Parathyroid adenoma (tissue), 2 donors: ENCODE data around the gene TGIF2LX.
"Not testable (repeated sequence)": the region's sequence is repeated elsewhere in the genome, so short reads cannot be mapped to it uniquely, and the experiment has no call there.

Source experiments
- H2AFZ ChIP-seq: fragments of 300-600 bp; sonication (generic); one replicate; pipeline ENCODE4 v1.7.0; 2017; ENCODE audit warnings: antibody characterized with exemption, mild to moderate bottlenecking
- H3K27ac ChIP-seq: fragments of 300-600 bp; sonication (generic); one replicate; pipeline ENCODE4 v1.7.0; 2017
- H3K27me3 ChIP-seq: fragments of 300-600 bp; sonication (generic); one replicate; pipeline ENCODE4 v1.7.0; 2017; ENCODE audit warnings: low read length; ENCODE audit not compliant: control insufficient read depth, insufficient read depth
- H3K36me3 ChIP-seq: fragments of 300-600 bp; sonication (generic); one replicate; pipeline ENCODE4 v1.7.0; 2017; ENCODE audit warnings: low read length; ENCODE audit not compliant: control insufficient read depth, insufficient read depth
- H3K4me1 ChIP-seq: fragments of 300-600 bp; sonication (generic); one replicate; pipeline ENCODE4 v1.7.0; 2017; ENCODE audit warnings: control low read depth
- H3K4me2 ChIP-seq: fragments of 300-600 bp; sonication (generic); one replicate; pipeline ENCODE4 v1.7.0; 2017; ENCODE audit warnings: low read length
- H3K4me3 ChIP-seq: fragments of 300-600 bp; sonication (generic); one replicate; pipeline ENCODE4 v1.7.0; 2017; ENCODE audit warnings: low read depth, low read length
- H3K79me2 ChIP-seq: fragments of 300-600 bp; sonication (generic); one replicate; pipeline ENCODE4 v1.7.0; 2017; ENCODE audit warnings: control low read depth
- H3K9ac ChIP-seq: fragments of 300-600 bp; sonication (generic); one replicate; pipeline ENCODE4 v1.7.0; 2017; ENCODE audit warnings: mild to moderate bottlenecking
- H3K9me3 ChIP-seq: fragments of 300-600 bp; sonication (generic); one replicate; pipeline ENCODE4 v1.7.0; 2017; ENCODE audit warnings: low read length; ENCODE audit not compliant: control insufficient read depth
- donor health status: primary hyperparathyroidism.

Gene TGIF2LX

DNA sequence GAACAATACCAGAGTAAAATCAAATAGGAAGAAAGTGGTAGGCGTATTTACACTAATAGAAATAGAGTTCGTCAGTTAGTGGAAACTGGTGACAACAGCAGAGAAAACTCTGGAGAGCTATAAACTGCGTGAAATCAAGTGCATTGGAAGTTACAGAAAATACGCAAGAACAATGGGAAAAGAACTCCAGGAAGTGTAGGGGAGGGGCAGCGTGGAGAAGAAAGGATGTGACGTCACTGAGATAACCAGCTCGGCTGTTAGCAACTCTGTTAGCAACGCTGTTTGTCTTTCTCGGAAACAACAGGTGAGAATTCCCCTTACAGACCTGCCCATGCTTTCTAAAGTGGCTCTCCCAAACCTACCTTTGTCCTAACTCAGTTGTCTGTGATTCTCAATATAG, at the start of gene TGIF2LX:
Gene TGIF2LX (plus strand): TSS at position 244 of the 400 bp plus-strand sequence. CDS start 178 bp downstream, outside the sequence.
- H3K4me2 ChIP-seq, H3K4me1 ChIP-seq, H3K27me3 ChIP-seq, H3K9ac ChIP-seq, H2AFZ ChIP-seq, H3K4me3 ChIP-seq, H3K36me3 ChIP-seq, H3K79me2 ChIP-seq, H3K9me3 ChIP-seq, H3K27ac ChIP-seq: not testable (repeated sequence)

DNA sequence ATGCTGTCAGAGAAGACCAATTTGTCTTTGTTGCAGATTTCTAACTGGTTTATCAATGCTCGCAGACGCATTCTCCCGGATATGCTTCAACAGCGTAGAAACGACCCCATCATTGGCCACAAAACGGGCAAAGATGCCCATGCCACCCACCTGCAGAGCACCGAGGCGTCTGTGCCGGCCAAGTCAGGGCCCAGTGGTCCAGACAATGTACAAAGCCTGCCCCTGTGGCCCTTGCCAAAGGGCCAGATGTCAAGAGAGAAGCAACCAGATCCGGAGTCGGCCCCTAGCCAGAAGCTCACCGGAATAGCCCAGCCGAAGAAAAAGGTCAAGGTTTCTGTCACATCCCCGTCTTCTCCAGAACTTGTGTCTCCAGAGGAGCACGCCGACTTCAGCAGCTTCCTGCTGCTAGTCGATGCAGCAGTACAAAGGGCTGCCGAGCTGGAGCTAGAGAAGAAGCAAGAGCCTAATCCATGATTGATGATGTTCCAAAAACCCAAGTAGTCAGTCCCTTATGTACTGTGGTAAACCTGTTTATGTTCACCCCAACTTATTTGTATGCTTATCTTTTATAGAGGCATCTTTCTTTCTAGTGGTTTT, 728 bp downstream of the TGIF2LX start:
- not testable (repeated sequence) for H3K27ac ChIP-seq, H3K4me1 ChIP-seq, H3K79me2 ChIP-seq, H3K4me2 ChIP-seq, H3K9ac ChIP-seq, H3K9me3 ChIP-seq, H3K4me3 ChIP-seq, H3K36me3 ChIP-seq, H3K27me3 ChIP-seq, H2AFZ ChIP-seq

GRCh38 chrX:89943077-89943476, 21.4 kb downstream of the TGIF2LX start:
- not testable (repeated sequence) for H3K27me3 ChIP-seq, H3K27ac ChIP-seq

DNA sequence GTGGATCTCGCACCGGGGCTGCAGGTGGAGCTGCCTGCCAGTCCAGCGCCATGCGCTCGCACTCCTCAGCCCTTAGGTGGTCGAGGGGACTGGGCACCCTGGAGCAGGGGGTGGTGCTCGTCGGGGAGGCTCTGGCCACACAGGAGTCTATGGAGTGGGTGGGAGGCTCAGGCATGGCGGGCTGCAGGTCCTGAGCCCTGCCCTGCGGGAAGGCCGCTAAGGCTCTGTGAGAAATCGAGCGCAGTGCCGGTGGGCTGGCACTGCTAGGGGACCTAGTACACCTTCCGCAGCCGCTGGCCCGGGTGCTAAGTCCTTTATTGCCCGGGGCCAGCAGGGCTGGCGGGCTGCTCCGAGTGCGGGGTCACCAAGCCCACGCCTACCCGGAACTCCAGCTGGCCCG, 43.9 kb downstream of the TGIF2LX start:
- H2AFZ ChIP-seq, H3K27ac ChIP-seq, H3K4me3 ChIP-seq, H3K4me2 ChIP-seq, H3K4me1 ChIP-seq, H3K9ac ChIP-seq, H3K79me2 ChIP-seq, H3K27me3 ChIP-seq, H3K9me3 ChIP-seq, H3K36me3 ChIP-seq: not testable (repeated sequence)

More at GRCh38 chrX:89943077-89943476, 21.4 kb downstream of the TGIF2LX start:
- not testable (repeated sequence) for H3K9ac ChIP-seq, H3K9me3 ChIP-seq, H2AFZ ChIP-seq, H3K4me2 ChIP-seq, H3K36me3 ChIP-seq, H3K4me1 ChIP-seq, H3K79me2 ChIP-seq, H3K4me3 ChIP-seq
